ENCODE data around the gene PTOV1.

Gene PTOV1

DNA sequence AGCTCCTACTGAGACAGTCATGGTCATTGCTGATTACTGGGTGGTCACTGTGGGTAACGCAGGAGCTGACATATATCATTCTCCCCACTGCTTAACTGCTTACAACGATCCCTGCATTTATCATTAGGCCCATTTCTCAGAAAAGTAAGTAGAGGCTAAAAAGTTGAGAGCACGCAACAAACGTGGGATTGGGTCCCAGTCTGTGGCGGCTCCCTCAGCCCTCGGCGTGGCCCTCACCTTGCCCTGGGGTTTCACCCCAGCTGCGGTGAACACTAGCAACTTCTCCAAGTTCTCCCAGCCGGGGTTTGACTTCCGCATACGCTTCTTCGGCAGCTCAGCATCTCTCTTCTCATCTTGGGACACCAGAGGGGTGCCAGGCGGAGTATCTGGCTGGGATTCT is 13.9 kb downstream of the PTOV1 start:
- H3K4me3 Mint-ChIP-seq: no peak overlapping the region
- H3K27me3 Mint-ChIP-seq (ENCODE audit: low read depth): no peaks in the 10 kb centered on the region
- peak overlapping the region in 2 of 3 experiments; percentile 71 to 100 for H3K27ac Mint-ChIP-seq
- peaks cover 20% of the 10 kb centered on the region for H3K36me3 Mint-ChIP-seq (ENCODE audit: low read depth)
- peaks cover 33% of the 10 kb centered on the region for H3K4me1 Mint-ChIP-seq
- TF ChIP-seq, protein P1, sequence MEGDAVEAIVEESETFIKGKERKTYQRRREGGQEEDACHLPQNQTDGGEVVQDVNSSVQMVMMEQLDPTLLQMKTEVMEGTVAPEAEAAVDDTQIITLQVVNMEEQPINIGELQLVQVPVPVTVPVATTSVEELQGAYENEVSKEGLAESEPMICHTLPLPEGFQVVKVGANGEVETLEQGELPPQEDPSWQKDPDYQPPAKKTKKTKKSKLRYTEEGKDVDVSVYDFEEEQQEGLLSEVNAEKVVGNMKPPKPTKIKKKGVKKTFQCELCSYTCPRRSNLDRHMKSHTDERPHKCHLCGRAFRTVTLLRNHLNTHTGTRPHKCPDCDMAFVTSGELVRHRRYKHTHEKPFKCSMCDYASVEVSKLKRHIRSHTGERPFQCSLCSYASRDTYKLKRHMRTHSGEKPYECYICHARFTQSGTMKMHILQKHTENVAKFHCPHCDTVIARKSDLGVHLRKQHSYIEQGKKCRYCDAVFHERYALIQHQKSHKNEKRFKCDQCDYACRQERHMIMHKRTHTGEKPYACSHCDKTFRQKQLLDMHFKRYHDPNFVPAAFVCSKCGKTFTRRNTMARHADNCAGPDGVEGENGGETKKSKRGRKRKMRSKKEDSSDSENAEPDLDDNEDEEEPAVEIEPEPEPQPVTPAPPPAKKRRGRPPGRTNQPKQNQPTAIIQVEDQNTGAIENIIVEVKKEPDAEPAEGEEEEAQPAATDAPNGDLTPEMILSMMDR (IDR thresholded peaks at IDR 0.05; ENCODE audit: unreplicated experiment in 3 of 3): no peak
- H3K9me3 Mint-ChIP-seq: no peaks in the 10 kb centered on the region

DNA sequence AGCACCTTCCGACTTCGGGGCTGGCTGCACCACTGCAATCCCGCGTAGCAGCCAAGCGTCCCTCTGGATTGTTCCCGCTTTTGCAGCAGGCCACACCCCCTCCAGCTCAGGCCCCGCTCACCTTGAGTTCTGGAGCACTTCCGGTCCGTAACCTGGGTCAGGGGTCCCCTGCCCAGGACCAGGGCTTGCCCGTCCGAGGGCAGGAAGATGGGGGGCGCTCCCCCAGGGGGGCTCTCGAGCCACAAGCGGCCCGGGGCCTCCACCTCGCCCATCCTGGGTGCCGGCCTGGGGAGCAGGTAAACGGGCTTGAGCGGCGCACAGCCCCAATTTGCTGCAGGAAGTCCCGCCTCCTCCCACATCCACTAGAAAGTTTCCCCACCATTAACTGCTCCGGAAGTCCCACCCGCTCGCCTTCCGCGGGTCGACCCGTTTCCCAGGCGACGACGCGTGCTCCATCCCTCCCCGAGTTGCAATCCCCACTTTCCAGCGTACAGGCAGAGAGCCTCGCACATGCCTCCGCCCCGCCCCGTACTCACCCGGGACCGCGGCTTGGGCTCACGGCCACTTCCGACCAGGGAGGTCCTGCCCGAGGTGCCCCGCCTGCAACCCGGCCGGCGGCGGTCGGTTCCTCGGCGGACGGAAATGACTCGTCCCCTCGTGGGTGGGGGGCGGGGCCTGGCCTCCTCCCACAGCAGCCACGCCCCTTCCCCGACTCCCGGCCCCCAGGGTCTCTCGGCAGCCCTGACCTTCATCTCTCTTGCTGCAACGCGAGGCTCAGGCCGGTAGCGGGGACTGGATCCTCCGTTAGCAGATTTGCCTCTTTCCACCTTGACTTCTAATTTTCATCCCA is 16.2 kb downstream of the PTOV1 start, which contains the start of gene PNKP:
Gene PNKP, minus strand, starts transcription at position 644 of the 850 bp plus-strand sequence. Its CDS starts 372 bp downstream, at position 272.
- H3K27me3 Mint-ChIP-seq (ENCODE audit: low read depth): no peaks in the 10 kb centered on the region
- no peaks in the 10 kb centered on the region for H3K9me3 Mint-ChIP-seq
- H3K27ac Mint-ChIP-seq: peak within 1 kb of the TSS in 2 of 3 experiments; percentile 98 to 100
- H3K4me1 Mint-ChIP-seq: peaks cover 42% of the 10 kb centered on the region
- H3K36me3 Mint-ChIP-seq (ENCODE audit: low read depth): peaks cover 22% of the 10 kb centered on the region
- TF ChIP-seq, protein P1 (IDR thresholded peaks at IDR 0.05; ENCODE audit: unreplicated experiment in 3 of 3): no peak
- no peak within 1 kb of the TSS for H3K4me3 Mint-ChIP-seq

DNA sequence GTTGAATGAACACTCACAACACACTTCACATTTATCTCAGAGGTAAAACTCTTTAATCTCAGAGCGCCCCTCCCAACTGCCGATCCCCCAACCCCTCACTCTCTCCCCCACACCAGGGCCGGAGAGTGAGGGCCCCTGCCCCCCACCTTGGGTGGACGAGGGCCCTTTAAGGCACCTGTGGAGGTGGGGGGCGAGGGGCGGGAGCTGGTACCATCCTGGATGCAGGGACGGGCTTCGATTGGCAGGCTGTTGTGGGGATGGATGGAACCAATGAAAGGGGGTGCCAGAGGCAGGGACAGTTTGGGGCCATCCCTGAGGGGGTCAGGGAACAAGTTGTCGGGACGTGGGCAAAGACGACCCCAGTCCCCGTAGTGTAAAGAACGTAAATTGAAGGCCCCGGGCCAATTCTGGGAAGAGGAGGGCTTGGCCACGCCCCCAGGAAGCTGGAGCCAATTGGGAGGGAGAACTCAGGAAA is 18.1 kb downstream of the PTOV1 start:
- Mint-ChIP-seq H3K4me3 (no peak overlapping the region), H3K9me3 (no peaks in the 10 kb centered on the region)
- TF ChIP-seq, protein P1 (IDR thresholded peaks at IDR 0.05; ENCODE audit: unreplicated experiment in 3 of 3): no peak

DNA sequence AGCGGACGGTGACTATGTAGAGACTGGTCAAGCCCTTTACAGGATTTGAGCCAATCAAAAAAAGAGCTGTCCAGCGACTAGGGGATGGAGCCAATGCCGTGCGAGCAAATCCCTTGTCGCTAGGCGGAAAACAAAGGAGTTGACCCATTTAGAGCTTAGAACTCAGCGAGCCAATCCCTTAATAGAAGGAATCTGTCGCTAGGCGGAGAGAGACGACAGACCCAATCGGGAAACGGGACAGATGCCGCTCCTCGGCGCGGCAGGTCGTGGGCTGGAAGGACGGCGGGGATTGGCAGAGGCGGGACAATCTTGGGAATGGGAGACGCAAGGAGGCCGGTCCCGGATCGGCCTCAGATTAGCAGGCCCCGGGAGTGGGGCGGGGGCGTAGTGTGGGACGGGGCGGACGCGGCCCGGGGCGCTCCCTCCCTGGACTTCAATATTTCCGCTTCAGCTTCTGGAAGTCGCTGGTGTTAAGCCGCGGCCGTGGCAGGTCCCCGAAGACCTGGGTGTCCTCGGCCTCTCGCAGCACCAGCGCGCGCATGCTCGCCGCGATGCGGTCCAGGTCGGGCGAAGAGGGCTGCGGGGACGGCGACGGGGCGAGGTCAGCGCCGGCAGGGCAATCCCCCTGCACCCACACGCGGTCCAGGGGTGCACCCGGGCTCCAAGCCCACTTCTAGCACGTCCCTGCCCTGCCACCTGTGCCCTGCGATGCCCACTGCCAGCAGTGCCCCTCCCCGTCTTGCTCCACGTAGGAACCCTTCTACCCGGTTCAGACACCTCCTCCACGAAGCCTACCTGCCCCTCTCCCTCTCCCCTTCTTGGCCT is 18.7 kb downstream of the PTOV1 start:
- Mint-ChIP-seq H3K36me3 (ENCODE audit: low read depth) (peaks cover 11% of the 10 kb centered on the region), H3K9me3 (no peaks in the 10 kb centered on the region), H3K4me3 (peak overlapping the region in 2 of 3 experiments; percentile 92 to 93), H3K27me3 (ENCODE audit: low read depth) (no peaks in the 10 kb centered on the region), H3K4me1 (peaks cover 38% of the 10 kb centered on the region), H3K27ac (peak overlapping the region in 2 of 3 experiments; percentile 71 to 97)
- TF ChIP-seq, protein P1 (IDR thresholded peaks at IDR 0.05; ENCODE audit: unreplicated experiment in 3 of 3): no peak

More for the DNA sequence above, 18.1 kb downstream of the PTOV1 start:
- no peaks in the 10 kb centered on the region for H3K27me3 Mint-ChIP-seq (ENCODE audit: low read depth)
- peaks cover 38% of the 10 kb centered on the region for H3K4me1 Mint-ChIP-seq
- peak overlapping the region in 1 of 3 experiments; percentile 100 for H3K27ac Mint-ChIP-seq
- H3K36me3 Mint-ChIP-seq (ENCODE audit: low read depth): peaks cover 17% of the 10 kb centered on the region

DNA sequence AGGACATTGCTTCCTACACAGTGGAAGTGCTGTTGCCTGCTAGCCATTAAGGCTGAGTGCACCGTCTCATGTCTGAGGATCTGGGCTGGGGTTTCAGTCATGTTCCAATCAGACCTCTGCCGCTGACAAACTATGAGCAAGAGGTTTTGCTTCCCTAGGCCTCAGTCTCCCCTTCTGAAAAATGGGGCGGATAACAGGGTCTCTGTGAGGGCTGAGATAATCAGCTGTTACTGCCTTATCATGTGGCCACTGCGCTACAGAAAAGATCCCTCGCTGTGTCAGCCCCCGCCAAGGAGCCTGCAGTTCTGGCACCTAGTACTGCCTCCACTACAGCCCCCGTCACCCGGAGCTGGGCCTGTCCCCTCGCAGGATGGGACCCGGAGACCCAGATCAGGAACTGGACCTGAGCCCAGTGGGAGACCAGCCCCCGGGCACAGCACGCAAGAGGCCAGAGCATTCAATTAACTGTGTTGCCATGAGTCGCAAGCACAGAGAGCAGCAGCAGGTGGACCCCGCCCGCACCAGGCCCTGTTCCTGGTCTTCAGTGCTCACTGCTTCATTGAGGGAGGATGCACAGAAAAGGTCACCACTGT is 19.4 kb downstream of the PTOV1 start:
- peaks cover 6% of the 10 kb centered on the region for H3K36me3 Mint-ChIP-seq (ENCODE audit: low read depth)
- H3K4me1 Mint-ChIP-seq: peaks cover 33% of the 10 kb centered on the region
- H3K4me3 Mint-ChIP-seq: peak overlapping the region in 2 of 3 experiments; percentile 92 to 93
- H3K9me3 Mint-ChIP-seq: no peaks in the 10 kb centered on the region
- no peaks in the 10 kb centered on the region for H3K27me3 Mint-ChIP-seq (ENCODE audit: low read depth)
- TF ChIP-seq, protein P1 (IDR thresholded peaks at IDR 0.05; ENCODE audit: unreplicated experiment in 3 of 3): no peak
- peak overlapping the region in 2 of 3 experiments; percentile 71 to 97 for H3K27ac Mint-ChIP-seq

All from nephron (organoid).